ENCODE data around the gene UCK2. TPM values are rescaled to one million over a fixed set of nuclear protein-coding genes. Genes with fewer than 3 reads are reported as not detected.
"Not testable (repeated sequence)": the region's sequence is repeated elsewhere in the genome, so short reads cannot be mapped to it uniquely, and the experiment has no call there.

Gene UCK2
- total and polyA plus RNA-seq, 9 of the 15 experiments (the other 6 are each of a cell fraction or from before 2014, with no cell fraction given) = 71.6 to 145 (median 95.8) TPM

- intact Hi-C loops (cut with micrococcal nuclease) = not testable (repeated sequence)
- 0% methylated on average over 2 of the region's 3 CpGs for WGBS (ENCODE audit: insufficient coverage, low coverage, missing lambda C conversion rate)
Measured at GRCh38 chr1:165778197-165778596, 49.2 kb upstream of the UCK2 start.

GRCh38 chr1:165783519-165783918, 43.9 kb upstream of the UCK2 start:
- H3K27ac ChIP-seq (ENCODE audit: extremely low read depth, low read depth, low read length); intact Hi-C loops (cut with micrococcal nuclease); H4K20me1 ChIP-seq (replicated peaks; ENCODE audit: control insufficient read depth, insufficient read depth, low read length); CTCF ChIA-PET (ENCODE audit: low intra/inter-chr PET ratio); DNase-seq (ENCODE audit: extremely low read depth in 1 of 4, low spot score in 3 of 4); H3K4me1 ChIP-seq (replicated peaks in 1 of 2; ENCODE audit: control insufficient read depth in 2 of 2, insufficient read depth in 2 of 2, low read length in 2 of 2); BruUV-seq (replicated peaks); H3K27me3 ChIP-seq (ENCODE audit: control insufficient read depth in 2 of 2, insufficient read depth in 2 of 2, low read length in 2 of 2); H3K79me2 ChIP-seq (ENCODE audit: control insufficient read depth, insufficient read depth, low read length); H3K36me3 ChIP-seq (ENCODE audit: control insufficient read depth, insufficient read depth, low read length); FAIRE-seq; H3K9me3 ChIP-seq (replicated peaks; ENCODE audit: control insufficient read depth, insufficient read depth, low read depth, low read length); H3K9me1 ChIP-seq (ENCODE audit: control insufficient read depth, insufficient read depth, low read length); H2AFZ ChIP-seq (ENCODE audit: low read depth, low read length); H3K4me3 ChIP-seq; ATAC-seq; H3K9ac ChIP-seq (ENCODE audit: insufficient read depth in 1 of 2, low read depth in 2 of 2, low read length in 2 of 2); H3K4me2 ChIP-seq (ENCODE audit: insufficient read depth, low read length); in situ Hi-C loops (cut with MboI): not testable (repeated sequence)
- POLR2A ChIA-PET = interaction anchor here (0.6 kb wide), 2 partner anchors 80 to 401 kb away, joined by 3 to 4 read pairs; no protein-coding TSS in a partner anchor
- WGBS (ENCODE audit: insufficient coverage, low coverage, missing lambda C conversion rate) = 33% methylated on average over 11 of the region's 11 CpGs

More at GRCh38 chr1:165778197-165778596, 49.2 kb upstream of the UCK2 start:
- H3K27me3 ChIP-seq (ENCODE audit: control insufficient read depth in 2 of 2, insufficient read depth in 2 of 2, low read length in 2 of 2); CTCF ChIA-PET (ENCODE audit: low intra/inter-chr PET ratio); in situ Hi-C loops (cut with MboI); H3K4me3 ChIP-seq; H3K9me3 ChIP-seq (replicated peaks; ENCODE audit: control insufficient read depth, insufficient read depth, low read depth, low read length); H3K4me2 ChIP-seq (ENCODE audit: insufficient read depth, low read length); H3K27ac ChIP-seq (ENCODE audit: extremely low read depth, low read depth, low read length); H3K4me1 ChIP-seq (replicated peaks in 1 of 2; ENCODE audit: control insufficient read depth in 2 of 2, insufficient read depth in 2 of 2, low read length in 2 of 2); DNase-seq (ENCODE audit: extremely low read depth in 1 of 4, low spot score in 3 of 4); H4K20me1 ChIP-seq (replicated peaks; ENCODE audit: control insufficient read depth, insufficient read depth, low read length); BruUV-seq (replicated peaks); FAIRE-seq; H3K9ac ChIP-seq (ENCODE audit: insufficient read depth in 1 of 2, low read depth in 2 of 2, low read length in 2 of 2); H3K36me3 ChIP-seq (ENCODE audit: control insufficient read depth, insufficient read depth, low read length); ATAC-seq; H3K9me1 ChIP-seq (ENCODE audit: control insufficient read depth, insufficient read depth, low read length); H2AFZ ChIP-seq (ENCODE audit: low read depth, low read length); H3K79me2 ChIP-seq (ENCODE audit: control insufficient read depth, insufficient read depth, low read length): not testable (repeated sequence)
- POLR2A ChIA-PET = interaction anchor here (0.6 kb wide), 1 partner anchor 9 kb away, joined by 3 read pairs; the partner anchor contains the start of gene TMCO1
- TF ChIP-seq BCOR (IDR thresholded peaks at IDR 0.05) (peak; percentile 62), NFIC (IDR thresholded peaks at IDR 0.05) (peak; percentile 16; the same call in 1 of the 2 replicates)

All from K562 (cell line).